ENCODE measurements around the gene LSM4.

LSM4 gene

DNA sequence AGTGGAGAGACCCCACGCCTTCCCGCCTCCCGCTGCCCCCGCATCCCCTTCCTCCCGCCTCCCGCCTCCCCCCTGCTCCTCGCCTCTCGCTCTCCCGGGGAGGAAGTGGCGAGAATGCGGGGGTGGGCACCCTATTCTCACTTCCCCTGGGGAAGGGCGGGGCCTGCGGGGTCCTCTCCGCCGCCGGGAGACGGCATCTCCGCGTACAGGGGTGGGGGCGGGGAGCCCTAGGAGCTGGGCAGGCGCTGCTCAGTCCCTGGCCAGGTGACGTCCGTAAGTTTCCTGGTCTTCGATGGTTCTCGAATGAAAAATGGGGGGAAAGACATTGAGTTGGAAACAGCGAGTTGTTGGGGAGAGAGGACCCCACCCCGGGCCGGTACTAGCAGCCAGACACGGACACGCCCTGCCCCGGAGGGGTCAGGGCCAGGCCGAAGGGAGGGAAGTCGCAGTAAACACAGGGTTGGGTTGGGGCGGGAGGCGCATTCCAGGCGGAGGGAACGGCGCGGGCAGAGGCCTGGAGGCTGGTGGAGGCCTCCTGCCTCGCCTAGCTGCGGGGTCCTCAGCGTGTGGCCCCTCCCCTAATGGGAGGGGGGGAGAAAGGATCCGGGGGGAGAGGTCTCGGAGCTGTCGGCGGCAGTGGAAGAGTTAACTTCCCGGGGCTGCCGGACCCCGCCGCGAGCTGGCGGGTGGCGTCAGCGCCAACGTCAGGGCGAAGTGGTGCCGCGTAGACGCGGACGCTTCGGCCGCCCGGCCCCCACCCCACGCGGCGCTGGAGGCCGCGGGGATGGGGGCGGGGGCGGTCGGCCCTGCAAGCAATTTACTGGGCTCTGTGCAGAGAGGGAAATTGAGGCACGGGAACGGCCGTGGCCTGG lies 31.1 kb downstream of the LSM4 start:
- peak; percentile 85 to 91 for DNase-seq

DNA sequence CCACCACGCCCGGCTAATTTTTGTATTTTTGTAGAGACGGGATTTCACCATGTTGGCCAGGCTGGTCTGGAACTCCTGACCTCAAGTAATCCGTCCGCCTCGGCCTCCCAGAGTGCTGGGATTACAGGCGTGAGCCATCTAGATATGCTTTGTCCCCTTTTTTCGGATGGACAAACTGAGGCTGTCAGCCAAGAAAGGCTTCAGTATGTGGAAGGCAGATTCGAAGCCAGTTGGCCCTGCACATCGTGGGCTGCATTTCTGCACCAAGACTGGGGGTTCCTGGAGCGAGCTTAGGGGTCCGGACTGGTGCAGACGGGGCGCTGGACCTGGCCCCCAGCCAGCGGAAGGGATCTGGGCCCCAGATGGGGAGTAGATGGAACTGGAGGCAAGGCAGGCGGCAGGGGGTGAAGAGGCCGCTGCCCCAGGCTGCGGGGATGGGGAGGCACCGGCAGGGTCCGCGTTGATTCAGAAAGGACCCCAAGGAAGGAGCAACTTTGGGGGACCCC lies 31.8 kb downstream of the LSM4 start:
- peak in 1 of 2 donors; percentile 37 for DNase-seq

DNA sequence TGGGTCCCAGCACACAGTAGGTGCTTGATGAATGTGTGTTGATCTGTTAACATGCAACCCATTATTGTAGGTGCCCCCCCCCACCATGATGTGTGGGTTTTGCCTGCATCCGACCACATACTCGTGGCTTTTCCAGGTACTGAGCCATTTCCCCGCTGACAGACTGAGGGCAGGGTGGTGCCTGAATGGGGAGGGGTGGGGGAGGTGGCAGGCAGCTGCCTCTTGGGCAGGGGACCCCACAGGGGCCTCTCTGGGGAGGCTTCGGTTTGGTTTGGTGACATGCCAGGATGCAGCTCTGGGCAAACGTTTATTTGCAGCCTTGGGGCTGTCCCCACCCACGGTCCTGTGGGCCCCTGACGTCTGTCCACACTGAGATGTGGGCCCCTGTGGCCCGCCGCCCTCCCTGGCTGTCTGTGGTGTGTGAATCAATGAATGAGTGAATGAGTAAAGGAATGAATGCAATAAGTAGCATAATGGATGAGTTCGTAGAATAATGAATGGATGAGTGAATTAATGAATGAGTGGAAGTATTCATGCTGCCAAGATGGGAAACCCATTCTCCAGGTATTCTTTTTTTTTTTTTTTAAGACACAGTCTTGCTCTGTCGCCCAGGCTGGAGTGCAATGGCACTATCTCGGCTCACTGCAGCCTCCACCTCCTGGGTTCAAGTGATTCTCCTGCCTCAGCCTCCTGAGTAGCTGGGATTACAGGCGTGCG lies 32.4 kb downstream of the LSM4 start:
- peak; percentile 92 to 93 for DNase-seq

DNA sequence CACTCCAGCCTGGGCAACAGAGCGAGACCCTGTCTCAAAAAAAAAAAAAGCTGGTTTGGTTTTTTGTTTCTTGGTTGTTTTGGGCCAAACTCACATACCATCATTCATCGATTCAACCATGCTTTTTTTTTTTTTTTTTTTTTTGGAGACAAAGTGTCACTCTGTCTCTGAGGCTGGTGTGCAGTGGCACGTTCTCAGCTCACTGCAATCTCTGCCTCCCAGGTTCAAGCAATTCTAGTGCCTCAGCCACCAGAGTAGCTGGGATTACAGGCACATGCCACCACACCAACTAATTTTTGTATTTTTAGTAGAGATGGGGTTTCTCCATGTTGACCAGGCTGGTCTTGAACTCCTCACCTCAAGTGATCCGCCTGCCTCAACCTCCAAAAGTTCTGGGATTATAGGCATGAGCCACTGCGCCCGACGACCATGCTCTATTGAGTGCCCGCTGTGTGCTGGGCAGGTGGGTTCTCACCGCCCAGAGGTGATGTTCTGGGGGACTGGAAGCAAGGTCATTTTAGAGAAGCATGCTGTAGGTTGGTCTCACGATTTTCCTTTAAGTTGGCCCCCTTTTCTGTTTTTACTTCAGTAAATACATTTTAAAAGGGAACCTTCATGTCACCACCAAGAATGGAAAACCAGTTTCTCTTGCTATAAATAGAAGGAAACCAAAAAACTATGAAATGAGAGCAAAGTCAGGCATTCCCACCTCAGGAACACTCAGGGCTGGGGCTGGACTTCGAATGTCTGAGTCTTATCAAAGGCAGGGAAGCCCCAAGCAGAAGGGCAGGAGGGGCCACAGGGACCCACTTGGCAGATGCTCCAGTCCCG lies 33.2 kb downstream of the LSM4 start:
- no peak for DNase-seq

DNA sequence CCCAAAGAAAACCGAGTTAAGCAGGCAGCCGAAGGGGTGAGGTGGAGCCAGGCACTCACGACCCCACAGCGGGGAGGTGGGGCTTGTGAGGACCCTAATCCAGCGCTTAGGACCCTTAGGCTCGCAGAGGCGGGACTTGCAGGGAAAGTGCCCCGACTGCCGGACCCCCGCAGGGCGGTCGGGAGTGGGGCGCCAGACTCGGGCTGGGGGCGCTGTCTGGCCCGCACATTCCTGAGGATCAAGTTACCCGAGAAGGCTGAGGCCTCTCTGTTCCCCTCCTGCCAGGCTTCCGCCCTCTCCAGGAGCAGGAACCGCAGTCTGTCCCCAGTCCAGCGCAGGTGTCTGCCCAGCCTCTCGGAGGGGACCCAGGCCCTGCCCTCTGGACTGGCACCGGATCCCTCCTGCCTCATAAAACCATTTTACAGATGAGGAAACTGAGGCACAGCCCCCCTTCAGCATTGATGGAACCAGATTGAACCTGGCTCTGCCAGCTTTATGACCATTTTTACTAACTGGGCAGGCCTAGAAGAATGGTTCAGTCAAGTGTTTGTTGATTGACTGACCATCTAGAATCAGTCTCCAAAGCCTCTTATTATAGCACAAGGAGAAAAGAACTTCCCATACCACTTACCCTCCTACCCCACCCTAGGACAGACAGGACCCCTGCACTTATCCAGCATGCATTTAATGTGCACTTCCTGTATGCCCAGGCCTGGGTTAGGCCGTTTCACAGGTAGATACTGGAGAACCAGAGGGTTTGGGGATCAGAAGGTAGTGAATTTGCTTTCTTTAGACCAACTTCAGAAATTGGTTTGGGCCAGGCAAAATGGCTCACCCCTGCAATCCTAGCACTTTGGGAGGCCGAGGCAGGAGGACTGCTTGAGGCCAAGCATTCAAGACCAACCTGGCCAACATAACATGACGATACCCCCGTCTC lies 34.8 kb downstream of the LSM4 start:
- no peak for DNase-seq

DNA sequence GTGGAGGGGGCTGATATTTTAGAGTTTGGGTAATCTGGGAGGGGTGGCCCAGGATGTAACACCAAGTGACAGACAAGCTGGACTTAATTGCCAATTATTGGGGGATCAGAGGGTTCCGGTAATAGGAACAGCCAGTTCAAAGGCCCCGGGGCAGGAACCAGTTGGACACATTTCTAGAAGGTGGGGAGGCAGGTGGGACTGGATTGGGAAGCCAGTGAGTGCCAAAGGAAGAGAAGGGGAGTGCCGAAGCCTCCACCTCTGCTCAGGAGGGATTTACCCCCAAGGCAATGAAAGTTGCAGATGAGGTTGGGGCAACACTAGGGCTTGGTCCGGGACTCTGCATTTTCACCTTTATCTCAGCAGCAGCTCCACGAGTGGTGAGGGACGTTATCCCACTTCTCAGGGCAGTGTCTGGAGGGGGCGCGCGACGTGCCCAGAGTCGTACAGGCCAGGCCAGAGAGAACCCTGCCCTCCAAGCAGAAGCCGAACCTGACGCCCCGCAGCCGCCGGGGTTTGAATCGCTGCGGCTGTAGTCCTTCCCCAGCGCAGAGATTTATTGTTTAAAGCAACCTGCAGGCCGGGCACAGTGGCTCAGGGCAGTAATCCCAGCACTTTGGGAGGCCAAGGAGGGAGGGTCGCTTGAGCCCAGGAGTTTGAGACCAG lies 35.8 kb downstream of the LSM4 start:
- no peak for DNase-seq

DNA sequence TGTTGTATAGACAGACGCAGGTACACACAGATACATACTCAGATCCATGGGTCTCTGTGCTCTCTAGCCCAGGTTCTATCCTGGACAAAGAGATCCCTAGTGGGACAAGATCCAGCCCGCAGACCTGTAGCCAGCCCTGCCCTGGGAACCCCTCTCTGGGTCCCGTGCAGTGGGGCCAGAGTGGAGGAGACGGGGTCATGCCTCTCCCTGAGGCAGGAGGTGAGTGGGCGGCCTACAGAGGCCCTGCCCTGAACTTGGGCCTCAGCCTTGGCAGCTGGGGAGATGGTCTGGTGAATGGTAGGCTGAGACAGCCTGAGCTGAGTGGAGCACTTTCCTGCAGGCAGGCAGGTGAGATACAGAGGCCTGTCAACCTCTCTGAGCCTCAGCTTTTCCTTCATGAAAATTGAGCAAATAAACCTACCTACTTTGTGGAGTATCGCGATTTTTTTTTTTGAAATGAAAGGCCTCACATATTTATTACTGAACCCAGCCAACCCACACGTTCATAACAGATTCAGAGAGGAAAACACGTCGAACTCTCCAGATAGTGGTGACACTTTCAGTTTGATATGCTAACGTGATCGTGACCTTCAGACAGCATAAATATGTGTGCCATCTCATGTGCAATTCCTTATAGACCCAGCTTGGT lies 38.0 kb downstream of the LSM4 start:
- peak in 1 of 2 donors; percentile 48 for DNase-seq

DNA sequence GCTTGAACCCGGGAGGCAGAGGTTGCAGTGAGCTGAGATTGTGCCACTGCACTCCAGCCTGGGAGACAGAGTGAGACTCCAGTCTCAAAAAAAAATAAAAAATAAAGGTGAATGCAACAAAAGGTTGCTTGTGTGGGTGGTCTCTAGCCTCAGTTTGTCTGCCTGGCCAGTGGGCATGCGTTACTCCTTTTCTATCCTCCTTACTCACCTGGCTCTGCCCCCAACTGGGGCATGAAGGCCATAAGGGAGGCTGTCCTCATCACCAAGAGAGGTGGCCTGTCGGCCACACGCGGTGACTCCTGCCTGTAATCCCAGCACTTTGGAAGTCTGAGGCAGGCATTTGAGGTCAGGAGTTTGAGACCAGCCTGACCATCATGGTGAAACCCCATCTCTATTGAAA lies 39.5 kb downstream of the LSM4 start:
- DNase-seq, result peak in 1 of 2 donors; percentile 21

DNA sequence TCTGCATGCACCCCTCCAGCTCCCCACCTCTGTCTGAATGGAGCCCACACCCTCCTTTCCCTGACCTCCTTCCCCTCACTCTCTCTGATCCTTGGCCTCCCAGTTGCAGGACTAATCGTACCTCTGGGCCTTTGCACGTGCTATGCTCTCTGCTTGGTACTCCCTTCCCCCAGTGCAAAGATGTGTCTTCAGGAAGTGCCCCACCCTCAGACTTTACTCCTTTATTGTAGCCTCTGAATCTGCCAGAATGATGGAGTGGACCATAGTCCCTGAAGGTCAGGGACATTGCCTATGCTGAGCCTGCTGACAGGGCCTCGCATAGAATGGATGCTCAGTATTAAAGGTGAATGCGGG lies 40.1 kb downstream of the LSM4 start:
- peak; percentile 48 to 51 for DNase-seq

DNA sequence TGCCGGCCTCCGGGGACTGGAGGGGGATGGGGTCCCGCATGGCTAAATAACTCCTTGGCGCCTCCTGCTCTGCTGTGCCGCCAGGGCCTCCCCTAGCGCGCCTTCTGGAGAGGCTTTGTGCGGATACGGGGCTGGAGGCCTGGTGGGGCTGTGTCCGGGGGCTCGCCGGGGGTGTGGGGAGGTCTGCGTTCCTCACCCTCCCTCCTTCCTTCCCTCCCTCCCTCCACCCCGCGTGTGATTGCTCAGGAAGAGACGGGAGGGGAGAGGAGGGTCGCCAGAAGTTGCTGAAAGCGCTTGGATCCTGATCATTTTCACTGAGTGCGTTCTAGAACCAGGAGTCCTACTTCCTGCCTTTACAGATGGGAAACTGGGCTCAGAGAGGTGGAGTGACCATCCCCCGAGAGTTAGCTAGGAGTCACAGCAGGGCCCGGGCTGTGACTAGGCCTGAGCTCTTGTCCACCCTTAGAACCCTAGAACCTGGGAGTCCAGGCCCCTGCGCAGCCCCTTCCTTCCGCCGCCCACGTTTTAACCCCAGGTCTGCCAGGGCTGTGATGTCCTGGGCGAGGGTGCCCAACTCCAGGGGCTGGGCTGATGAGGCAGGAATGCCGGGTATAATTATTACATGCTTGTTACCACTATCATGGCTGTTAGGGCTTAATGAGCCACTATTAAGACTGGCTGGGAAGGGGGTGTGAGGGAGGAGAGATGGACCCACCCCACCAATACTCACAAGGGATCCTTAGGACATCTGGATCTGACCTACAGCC lies 40.7 kb downstream of the LSM4 start:
- no peak for DNase-seq

DNA sequence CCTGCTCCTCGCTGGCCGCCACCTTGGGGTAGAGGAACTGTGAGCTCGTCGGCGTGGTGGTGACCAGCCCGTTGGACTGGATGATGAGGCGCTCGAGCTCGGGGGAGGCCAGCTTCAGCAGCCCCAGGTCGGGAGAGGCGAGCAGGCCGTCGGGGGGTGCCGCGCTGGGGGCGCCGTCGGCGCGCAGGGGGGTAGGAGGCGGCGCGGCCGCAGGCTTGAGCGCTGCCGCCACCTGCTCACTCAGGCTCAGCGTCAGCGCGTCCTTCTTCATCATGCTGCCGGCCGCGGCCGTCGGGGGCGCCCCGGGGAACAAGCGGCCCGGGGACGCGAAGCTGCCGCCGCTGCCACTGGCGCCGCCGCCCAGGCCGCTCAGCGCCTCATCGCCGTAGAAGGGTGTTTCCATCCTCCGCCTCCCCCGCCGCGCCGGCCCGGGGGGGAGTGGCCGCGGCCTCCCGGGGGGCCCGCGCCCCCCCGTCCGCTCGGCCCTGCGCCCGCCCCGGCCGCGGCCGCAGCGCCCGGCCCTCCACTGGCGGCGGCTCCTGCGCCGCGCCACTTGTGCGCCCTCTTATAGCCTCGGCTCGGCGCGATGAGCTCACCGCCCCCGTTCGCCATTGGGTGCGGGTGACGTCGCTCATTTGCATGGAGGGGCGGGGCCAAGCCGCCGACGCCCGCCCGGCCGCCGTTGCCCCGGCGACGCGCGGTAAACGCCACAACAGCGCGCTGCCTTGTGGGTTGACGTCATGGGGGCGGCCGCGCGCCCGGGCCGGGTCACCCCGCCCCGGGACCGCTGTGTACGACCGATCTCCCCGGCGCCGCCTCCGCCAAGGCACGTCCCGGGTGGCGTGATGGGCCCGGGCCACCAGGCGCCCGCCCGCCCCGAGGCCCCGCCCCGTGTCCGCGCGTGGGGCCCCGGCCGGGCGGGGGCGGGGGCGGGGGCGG lies 41.5 kb downstream of the LSM4 start, which contains the start of gene JUND:
TSS of gene JUND (minus strand) at position 541 of the 939 bp plus-strand sequence. CDS start at position 403, 138 bp downstream.
- peak; percentile 99 to 100 for DNase-seq

DNA sequence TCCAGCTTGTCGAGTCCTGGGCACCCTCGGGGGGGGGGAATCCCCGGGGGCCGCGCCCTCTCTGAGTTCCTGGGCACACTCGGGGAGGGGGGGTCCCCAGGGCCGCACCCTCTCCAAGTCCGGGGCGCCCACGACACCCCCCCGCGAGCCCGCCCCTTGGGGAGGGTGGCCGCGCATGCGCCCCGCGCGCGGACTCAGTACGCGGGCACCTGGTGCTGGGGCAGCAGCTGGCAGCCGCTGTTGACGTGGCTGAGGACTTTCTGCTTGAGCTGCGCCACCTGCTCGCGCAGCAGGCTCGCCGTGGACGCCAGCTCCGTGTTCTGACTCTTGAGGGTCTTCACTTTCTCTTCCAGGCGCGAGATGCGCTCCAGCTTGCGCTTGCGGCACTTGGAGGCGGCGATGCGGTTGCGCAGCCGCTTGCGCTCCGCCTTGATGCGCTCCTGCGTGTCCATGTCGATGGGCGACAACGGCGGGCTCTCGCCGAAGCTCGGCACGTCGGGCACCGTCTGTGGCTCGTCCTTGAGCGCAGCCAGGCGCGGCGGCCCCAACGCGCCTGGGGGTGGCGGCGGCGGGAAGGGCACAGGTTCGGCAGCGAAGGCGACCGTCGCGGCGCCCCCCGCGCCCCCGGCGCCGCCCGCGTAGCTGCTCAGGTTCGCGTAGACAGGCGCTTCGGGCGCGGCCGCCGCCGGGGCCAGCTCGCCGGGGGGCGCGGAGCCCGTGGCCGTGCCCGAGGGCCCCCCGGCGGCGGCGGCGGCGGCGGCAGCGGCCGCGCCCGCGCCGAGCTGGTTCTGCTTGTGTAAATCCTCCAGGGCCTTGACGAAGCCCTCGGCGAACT lies 42.4 kb downstream of the LSM4 start:
- peak; percentile 86 to 89 for DNase-seq

DNA sequence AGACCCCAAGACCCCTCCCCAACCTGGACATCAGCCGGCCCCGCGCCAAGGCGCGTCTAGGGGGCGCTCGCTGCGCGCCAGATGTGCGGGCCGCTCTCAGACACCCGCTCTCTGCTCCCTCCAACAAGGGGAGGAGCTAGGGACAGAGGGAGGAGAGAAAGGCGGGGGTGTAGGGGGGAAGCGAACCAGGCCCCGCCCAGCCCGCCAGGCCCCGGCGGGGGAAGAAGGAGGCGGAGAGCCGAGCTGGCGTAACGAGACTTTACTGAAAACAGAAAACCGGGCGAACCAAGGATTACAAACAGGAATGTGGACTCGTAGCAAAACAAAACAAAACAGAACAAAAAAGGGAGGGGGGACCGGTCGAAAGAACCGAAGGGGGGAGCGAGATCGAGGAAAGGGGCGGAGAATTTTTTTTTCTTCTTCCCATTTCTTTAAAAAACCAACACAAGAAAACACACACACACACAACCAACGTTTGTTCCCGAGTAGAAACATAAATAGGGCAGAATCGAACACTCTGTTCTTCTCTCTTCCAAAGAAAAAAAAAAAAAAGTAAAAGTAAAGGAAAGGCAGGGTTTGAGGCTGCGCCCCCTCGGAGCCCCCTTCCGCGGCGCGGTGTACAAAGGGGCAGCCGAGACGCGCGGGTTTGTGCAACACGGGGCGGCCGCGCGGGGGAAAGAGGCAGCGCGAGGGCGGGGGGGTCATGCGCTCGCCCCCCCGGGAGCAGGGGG lies 43.2 kb downstream of the LSM4 start:
- peak; percentile 93 to 94 for DNase-seq

DNA sequence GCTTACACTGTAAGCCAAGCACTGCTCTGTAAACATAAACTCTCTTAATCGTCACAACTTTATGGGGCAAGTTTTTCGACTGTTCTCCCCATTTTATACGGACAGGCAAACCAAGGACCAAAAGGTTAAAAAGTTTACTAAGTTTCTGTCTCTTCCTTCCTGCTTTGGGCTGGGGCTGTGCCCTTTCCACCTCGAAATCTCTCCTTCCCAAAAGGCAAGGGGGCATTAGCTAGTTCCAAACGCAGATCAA lies 43.7 kb downstream of the LSM4 start:
- DNase-seq, result no peak

DNA sequence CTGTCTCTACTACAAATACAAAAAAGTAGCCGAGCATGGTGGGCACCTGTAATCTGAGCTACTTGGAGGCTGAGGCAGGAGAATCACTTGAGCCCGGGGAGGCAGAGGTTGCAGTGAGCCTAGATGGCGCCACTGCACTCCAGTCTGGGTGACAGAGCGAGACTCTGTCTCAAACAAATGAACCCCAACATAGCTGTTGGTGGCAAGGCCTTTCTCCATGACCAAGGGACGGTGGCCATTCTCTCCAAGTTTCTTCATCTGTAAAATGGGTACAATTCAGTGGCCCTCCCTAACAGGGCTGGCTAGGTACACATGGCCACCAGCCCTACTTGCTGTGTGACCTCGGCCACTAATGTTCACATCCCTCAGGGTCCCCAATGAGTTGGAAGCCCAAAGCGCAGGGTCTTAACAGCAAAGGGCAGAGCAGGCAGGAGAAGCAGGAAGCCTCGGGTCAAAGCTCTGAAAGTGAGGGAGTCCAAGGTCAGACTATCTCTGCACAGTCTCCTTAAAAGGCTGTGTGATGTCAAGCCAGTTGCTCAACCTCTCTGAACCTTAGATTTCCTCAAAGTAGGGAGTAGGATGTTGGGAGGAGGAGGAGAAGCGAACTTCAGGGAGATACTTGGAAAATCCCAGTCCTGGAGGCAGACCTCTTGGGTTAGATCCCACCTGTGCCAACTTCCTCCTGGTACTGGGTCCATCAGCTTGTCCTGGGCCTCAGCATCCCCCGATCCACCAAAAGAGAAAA lies 44.2 kb downstream of the LSM4 start:
- peak; percentile 72 to 75 for DNase-seq

DNA sequence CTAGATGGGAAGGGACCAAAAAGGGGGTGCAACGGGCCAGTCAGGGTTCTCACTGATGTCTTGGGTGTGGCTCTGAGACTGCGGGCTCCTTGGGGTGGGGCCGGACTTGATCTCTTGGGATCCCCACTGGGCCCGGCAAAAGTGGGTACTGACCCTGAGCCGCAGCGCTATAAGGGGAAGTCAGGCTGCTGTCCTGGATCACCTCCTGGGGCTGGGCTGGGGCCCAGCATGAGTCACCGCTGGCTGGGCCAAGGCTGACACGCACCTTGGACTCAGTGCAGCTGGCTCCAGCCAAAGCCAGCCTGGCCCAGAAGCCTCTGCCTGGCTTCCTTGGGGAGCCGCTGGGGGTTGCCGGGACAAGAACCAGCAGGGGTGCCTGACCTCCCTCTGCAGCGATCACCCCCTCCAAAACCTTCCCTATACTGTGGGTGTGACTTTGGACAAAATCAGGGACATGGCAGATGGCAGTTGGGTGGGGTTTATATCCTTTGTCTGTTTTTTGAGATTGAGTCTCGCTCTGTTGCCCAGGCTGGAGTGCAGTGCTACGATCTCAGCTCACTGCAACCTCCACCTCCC lies 48.0 kb downstream of the LSM4 start:
- DNase-seq, result peak; percentile 55 to 78

Data from CD4-positive, alpha-beta T cell treated with Interleukin-1 beta for 1 hour (primary cell).